HAP-1 (cell line): Measurements from ENCODE around the gene PHACTR2.
"Not testable (repeated sequence)": the region's sequence is repeated elsewhere in the genome, so short reads cannot be mapped to it uniquely, and the experiment has no call there.

Source experiments
- DNase-seq, 2 experiments: peaks; one replicate each; pipeline ENCODE4 v3.0.0-alpha.2; 2016 to 2020; ENCODE audit warnings: low spot score in 2 of 2
- H3K27me3 ChIP-seq: fragments of 250-450 bp; sonication (Bioruptor Pico); 2 replicates; pipeline ENCODE4 v1.5.1; 2020; ENCODE audit warnings: low read depth, mild to moderate bottlenecking, moderate library complexity
- H3K36me3 ChIP-seq: fragments of 250-450 bp; sonication (Bioruptor Pico); replicated peaks from 2 replicates; pipeline ENCODE4 v1.5.1; 2020; ENCODE audit warnings: mild to moderate bottlenecking
- H3K4me1 ChIP-seq: fragments of 250-450 bp; sonication (Bioruptor Pico); 2 replicates; pipeline ENCODE4 v1.5.1; 2020; ENCODE audit warnings: mild to moderate bottlenecking
- H3K4me3 ChIP-seq: fragments of 250-450 bp; sonication (Bioruptor Pico); 2 replicates; pipeline ENCODE4 v1.5.1; 2020; ENCODE audit warnings: mild to moderate bottlenecking, moderate library complexity
- H3K9me3 ChIP-seq: fragments of 250-450 bp; sonication (Bioruptor Pico); 2 replicates; pipeline ENCODE4 v1.5.1; 2020; ENCODE audit warnings: mild to moderate bottlenecking, moderate library complexity
- in situ Hi-C: fragments of 300-500 bp; cut with MboI; formaldehyde crosslinking; loops from 3 replicates; pipeline ENCODE4 v1.14.3; 2020; ENCODE audit warnings: low sequenced_read_pairs, inconsistent platforms, mixed read lengths

PHACTR2 gene

DNA sequence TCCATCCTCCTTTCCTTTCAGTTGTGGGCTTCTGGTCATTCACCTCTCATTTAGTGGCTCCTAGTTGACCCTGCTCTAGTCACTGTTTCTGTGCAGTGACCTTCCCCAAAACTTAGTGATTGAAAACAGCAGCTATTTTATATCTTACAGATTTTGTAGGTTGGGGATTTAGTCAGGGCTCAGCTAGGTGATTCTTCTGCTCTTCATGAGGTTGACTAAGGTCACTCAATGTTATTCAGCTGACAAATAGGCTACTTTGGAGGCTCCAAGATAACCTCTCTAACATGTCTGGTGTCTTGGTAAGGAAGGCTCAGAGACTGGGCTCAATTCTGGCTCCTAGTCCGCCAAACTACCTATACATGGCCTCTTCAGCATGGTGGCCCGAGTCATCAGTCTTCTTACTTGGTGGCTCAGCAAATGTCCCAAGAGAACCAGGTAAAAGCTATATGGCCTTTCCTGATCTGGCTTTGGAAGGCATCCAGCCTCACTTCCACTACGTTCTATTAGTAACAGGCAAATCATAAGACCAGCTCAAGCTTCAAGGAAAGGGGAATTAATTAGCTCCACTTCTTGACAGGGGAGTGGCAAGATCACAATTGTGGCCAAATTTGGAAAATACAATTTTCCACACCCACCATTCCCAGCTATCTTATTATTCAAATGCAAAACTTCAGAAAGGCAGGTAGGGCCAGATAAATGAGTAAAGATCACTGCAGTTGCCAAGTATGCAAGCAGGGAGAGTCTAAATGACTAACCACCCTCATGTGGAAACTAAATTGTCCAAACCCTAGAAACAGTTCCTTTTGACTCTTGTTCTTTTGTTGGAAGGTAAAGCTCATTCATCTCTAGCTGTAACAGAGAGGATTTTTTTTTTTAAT lies 114.9 kb downstream of the PHACTR2 start:
- no peaks in the 10 kb centered on the region; the same call in 1 of the 2 replicates for H3K4me1 ChIP-seq
- in situ Hi-C loops, result no loop called here
- no peaks in the 10 kb centered on the region for H3K27me3 ChIP-seq
- no peak overlapping the region for H3K4me3 ChIP-seq
- no peaks in the 10 kb centered on the region for H3K9me3 ChIP-seq
- H3K36me3 ChIP-seq, result no peaks in the 10 kb centered on the region
- no peak for DNase-seq

DNA sequence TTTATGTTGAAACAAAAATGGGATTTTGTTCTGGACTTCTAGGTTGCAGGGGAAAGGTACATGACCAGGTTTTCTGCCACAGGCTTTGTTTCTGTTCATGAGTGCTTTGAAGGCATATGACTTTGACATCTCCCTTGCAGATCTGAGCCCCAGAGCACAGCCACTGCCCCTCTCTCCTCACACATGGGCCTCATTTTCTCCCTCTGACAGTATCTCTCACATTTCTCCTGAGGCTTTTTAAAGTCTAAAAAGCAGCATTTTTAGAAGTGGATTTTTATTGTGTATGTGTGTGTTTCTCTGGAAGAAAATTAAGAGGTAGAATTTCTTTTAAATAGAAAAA lies 115.5 kb downstream of the PHACTR2 start:
- in situ Hi-C loops, result no loop called here
- no peaks in the 10 kb centered on the region for H3K9me3 ChIP-seq
- H3K36me3 ChIP-seq, result no peaks in the 10 kb centered on the region
- no peak for DNase-seq
- H3K27me3 ChIP-seq, result no peaks in the 10 kb centered on the region
- no peak overlapping the region for H3K4me3 ChIP-seq
- no peaks in the 10 kb centered on the region; the same call in 1 of the 2 replicates for H3K4me1 ChIP-seq

DNA sequence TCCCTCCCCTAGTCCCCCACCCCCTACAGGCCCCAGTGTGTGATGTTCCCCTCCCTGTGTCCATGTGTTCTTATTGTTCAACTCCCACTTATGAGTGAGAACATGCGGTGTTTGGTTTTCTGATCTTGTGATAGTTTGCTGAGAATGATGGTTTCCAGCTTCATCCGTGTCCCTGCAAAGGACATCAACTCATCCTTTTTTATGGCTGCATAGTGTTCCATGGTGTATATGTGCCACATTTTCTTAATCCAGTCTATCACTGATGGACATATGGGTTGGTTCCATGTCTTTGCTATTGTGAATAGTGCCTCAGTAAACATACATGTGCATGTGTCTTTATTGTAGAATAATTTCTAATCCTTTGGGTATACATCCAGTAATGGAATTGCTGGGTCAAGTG lies 118.8 kb downstream of the PHACTR2 start:
- H3K9me3 ChIP-seq, DNase-seq, H3K4me3 ChIP-seq, H3K4me1 ChIP-seq, in situ Hi-C loops, H3K27me3 ChIP-seq, H3K36me3 ChIP-seq: not testable (repeated sequence)

DNA sequence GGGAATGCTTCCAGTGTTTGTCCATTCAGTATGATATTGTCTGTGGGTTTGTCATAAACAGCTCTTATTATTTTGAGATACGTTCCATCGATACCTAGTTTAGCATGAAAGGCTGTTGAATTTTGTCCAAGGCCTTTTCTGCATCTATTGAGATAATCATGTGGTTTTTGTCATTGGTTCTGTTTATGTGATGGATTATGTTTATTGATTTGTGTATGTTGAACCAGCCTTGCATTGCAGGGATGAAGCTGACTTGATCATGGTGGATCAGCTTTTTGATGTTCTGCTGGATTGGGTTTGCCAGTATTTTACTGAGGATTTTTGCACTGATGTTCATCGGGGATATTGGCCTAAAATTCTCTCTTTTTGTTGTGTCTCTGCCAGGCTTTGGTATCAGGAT lies 120.7 kb downstream of the PHACTR2 start:
- H3K36me3 ChIP-seq, in situ Hi-C loops, H3K9me3 ChIP-seq: not testable (repeated sequence)

DNA sequence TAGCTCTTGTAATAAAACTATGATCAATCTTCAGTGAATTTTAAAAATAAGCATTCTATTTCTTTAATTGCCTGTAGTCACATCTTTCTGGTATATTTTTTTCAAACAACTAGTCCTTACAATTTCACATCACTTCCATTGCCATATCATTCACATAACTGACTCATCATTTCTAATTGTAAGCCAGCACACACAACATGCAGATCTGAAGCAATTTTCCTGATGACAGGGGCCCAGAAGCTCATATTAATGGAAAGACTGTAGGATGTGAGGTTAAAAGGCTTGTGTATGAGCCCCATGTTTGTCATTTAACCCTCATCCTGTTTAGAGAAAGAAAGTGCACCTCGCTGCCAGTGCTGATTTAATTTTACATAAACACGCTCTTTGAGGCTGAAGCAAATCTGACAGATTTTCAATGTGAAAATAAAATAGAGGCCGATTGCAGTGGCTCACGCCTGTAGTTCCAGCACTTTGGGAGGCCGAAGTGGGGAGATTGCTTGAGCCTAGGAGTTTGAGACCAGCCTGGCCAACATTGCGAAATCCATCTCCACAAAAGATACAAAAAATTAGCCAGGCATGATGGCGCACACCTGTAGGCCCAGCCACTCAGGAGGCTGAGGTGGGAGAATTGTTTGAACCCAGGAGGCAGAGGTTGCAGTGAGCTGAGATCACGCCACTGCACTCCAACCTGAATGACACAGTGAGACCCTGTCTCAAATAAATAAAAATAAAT lies 125.2 kb downstream of the PHACTR2 start:
- H3K4me3 ChIP-seq, result no peak overlapping the region
- no peak for DNase-seq

More for the DNA sequence above, 120.7 kb downstream of the PHACTR2 start:
- H3K27me3 ChIP-seq, H3K4me3 ChIP-seq, H3K4me1 ChIP-seq, DNase-seq: not testable (repeated sequence)

DNA sequence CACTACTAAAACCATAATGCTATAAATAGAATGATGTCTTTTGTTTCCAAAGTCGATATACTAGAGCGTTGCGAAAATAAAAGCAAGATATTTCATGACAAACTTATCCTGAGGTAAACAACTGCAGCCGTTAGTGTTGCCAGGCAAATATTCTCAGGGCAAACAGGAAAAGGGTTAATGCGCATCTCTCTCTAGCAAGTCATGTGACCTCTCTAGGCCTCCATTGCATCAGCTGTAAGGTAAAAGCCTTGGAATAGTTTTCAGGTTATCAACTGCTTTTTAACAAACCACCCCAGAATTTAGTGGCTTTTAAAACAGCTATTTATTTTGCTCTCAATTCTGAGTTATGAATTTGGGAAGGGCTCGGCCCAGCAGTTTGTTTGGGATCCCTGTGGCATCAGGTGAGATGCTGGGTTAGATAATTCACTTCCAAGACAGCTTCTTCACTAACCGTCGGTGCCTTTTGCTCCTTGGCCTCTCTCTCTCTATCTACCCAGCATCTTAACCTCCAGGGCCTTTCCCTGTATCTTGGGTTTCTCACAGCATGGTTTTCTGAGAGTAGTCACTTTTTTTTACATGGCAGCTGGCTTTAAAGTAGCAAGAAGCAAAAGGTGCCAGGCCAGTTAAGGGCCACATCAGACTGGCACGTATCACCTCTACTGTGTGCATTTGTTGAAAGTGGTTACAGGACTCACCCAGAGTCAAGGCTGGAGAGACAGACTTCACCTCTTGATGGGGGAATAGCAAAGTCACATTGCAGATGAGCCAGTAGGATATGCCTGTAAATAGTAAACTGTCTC lies 126.2 kb downstream of the PHACTR2 start:
- Histone ChIP-seq H3K36me3 (no peaks in the 10 kb centered on the region), H3K27me3 (no peaks in the 10 kb centered on the region), H3K4me1 (no peaks in the 10 kb centered on the region), H3K9me3 (no peaks in the 10 kb centered on the region), H3K4me3 (no peak overlapping the region)
- DNase-seq, result no peak
- in situ Hi-C loops, result no loop called here

More for the DNA sequence above, 125.2 kb downstream of the PHACTR2 start:
- in situ Hi-C loops, result no loop called here
- Histone ChIP-seq H3K27me3 (no peaks in the 10 kb centered on the region), H3K36me3 (no peaks in the 10 kb centered on the region), H3K9me3 (no peaks in the 10 kb centered on the region), H3K4me1 (no peaks in the 10 kb centered on the region)

DNA sequence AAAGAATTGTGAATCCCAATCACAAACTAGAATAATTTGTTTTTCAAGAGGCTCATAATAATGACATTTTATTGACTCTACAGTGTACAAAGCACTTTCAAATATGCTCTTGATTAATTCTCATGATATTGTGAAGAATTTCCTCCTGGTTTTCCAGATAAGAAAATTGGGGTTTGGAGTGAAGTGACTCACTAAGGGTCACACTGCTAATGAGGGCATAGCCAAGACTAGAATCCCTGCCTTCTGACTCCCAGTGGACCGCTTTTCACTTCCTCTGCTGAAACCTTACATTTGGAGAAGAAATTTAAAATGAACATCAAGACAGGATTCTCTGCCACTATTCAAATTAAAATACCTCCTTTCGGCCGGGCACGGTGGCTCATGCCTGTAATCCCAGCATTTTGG lies 127.1 kb downstream of the PHACTR2 start:
- H3K27me3 ChIP-seq, result no peaks in the 10 kb centered on the region
- DNase-seq, result no peak

DNA sequence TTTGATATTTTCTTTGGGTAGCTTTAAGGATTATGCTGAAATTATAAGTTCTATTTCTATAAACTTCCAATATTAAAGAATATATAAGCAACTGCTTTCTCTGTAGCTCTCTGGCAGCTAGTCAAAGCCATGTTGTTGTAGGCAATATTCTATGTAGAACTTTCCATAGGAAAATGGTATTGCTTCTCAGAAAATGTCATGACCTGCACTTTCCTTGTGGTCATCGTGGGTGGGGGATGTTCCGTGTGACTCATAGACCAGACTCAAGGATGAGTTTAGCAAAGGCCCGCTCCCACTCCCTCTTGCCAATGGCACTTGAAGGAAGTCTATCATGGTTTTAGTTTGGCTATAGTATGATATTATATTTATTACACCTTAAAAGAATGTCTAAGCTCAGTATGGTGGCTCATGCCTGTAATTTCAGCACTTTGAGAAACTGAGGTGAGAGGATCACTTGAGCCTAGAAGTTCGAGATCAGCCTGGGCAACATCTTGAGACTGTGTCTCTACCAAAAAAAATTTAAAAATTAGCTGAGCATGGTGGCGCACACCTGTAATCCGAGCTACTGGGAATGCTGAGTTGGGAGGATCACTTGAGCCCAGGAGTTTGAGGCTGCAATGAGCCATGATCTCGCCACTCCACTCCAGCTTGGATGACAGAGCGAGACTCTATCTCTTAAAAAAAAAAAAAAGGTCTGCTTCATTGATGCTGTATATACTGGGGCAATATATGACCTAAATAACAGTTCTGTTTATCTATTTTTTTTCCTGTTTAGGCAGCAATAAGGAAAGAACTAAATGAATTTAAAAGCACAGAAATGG lies 128.7 kb downstream of the PHACTR2 start:
- Histone ChIP-seq H3K36me3 (no peaks in the 10 kb centered on the region), H3K4me1 (no peaks in the 10 kb centered on the region), H3K27me3 (no peaks in the 10 kb centered on the region), H3K9me3 (no peaks in the 10 kb centered on the region), H3K4me3 (no peak overlapping the region)
- in situ Hi-C loops, result no loop called here
- no peak for DNase-seq

More for the DNA sequence above, 127.1 kb downstream of the PHACTR2 start:
- H3K36me3 ChIP-seq, result no peaks in the 10 kb centered on the region
- no peaks in the 10 kb centered on the region for H3K4me1 ChIP-seq
- no peak overlapping the region for H3K4me3 ChIP-seq
- H3K9me3 ChIP-seq, result no peaks in the 10 kb centered on the region
- in situ Hi-C loops, result no loop called here

DNA sequence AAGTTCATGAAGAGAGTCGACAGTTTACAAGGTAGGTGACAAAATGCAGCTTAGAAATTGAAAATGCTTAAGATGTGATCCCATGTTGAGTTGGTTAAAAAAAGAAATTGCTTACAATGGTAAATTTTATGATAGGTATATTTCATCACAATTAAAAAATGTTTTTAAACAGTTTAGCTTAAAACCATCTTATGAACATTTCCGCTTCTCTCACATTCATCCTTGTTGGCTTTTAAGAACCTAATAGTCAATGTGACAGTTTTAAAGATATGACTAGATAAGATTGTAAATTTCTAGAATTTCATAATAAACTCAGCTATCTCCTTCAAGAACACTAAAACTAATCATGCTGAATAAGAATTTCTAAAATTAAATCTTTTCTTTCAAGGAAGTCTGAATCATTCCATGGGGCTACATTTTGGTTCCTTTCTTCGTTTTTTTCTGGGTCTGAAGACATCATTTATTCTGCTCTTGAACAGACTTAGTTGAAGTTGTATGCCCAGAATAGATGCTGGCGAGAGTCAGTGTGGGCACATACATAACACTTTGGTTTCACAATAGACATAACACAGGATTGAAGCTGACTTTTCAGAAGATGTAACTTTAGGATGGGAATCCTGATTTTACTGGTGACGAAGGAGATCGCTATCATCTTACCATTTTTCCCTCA lies 129.5 kb downstream of the PHACTR2 start:
- Histone ChIP-seq H3K9me3 (no peaks in the 10 kb centered on the region), H3K36me3 (no peaks in the 10 kb centered on the region), H3K4me1 (no peaks in the 10 kb centered on the region), H3K4me3 (no peak overlapping the region), H3K27me3 (no peaks in the 10 kb centered on the region)
- DNase-seq, result no peak
- in situ Hi-C loops, result no loop called here

DNA sequence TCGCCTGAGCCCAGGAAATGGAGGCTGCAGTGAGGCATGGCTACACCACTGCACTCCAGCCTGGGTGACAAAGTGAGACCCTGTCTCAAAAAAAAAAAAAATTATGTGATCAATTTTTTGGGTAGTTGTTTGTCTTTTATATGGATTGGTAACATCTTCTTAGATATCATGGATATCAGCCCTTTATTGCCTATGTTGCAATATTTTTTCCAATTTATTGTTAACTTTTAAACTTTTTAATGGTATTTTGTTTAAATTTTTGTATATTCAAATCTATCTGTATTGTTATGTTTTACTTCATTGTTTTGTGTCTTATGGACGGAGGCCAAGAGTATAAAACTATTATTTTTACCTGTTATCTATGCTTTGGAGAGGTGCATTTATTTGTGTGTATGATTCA lies 133.0 kb downstream of the PHACTR2 start:
- in situ Hi-C loops, result no loop called here
- Histone ChIP-seq H3K36me3 (no peaks in the 10 kb centered on the region), H3K4me1 (no peaks in the 10 kb centered on the region), H3K27me3 (no peaks in the 10 kb centered on the region), H3K4me3 (no peak overlapping the region), H3K9me3 (no peaks in the 10 kb centered on the region)
- DNase-seq, result no peak

DNA sequence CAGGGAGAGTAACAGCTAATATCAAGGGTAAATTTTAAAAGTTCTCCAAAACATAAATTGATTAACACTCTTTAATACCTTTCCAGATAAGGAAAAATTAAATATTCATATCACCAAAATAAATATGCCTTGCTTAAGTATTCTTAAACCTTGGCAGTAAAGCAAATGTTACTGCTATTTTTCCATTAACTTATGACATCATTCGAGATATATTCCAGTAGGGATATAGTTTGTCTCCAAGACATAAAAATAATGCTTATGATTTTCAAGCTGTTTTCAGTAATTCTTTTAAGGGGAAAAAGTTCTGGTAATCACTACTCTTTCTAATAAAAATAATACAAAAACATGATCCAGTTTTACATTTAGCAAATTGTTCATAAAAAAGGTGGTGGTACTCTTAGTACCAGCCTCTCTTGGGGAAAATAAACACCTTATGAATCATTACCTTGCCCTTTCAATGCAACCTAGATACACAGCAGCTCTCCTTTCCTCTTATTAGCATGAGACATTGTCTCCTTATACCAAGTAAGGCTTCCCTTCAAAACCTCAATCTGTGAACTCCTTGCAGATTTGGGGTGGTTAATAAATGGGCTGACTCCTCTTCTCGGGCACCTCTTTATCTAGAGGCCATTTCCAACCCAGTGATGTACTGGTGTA lies 133.9 kb downstream of the PHACTR2 start:
- DNase-seq, result no peak
- no peaks in the 10 kb centered on the region for H3K9me3 ChIP-seq
- in situ Hi-C loops, result no loop called here
- no peaks in the 10 kb centered on the region for H3K27me3 ChIP-seq
- no peaks in the 10 kb centered on the region for H3K4me1 ChIP-seq
- H3K4me3 ChIP-seq, result no peak overlapping the region
- no peaks in the 10 kb centered on the region for H3K36me3 ChIP-seq

DNA sequence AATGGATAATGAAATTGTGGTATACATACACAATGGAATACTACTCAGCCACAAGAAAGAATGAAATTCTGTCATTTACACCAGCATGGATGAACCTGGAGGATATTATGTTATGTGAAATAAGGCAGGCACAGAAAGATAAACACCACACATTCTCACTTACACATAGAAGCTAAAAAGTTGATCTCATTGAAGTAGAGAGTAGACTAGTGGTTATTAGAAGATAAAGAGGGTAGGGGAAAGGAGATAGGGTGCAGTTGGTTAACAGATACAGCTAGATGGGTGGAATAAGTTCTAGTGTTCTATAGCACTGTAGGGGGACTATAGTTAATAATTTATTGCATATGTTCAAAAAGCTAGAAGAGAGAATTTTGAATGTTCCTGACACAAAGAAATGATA lies 139.9 kb downstream of the PHACTR2 start:
- Histone ChIP-seq H3K4me1 (no peaks in the 10 kb centered on the region), H3K4me3 (no peak overlapping the region), H3K9me3 (no peaks in the 10 kb centered on the region), H3K36me3 (no peaks in the 10 kb centered on the region), H3K27me3 (no peaks in the 10 kb centered on the region)
- DNase-seq, result no peak
- in situ Hi-C loops, result no loop called here
